ENCODE data around the gene SPATA13. TPM values are rescaled to one million over a fixed set of nuclear protein-coding genes. Genes with fewer than 3 reads are reported as not detected.

SPATA13 gene
- total RNA-seq = 31.0 TPM

DNA sequence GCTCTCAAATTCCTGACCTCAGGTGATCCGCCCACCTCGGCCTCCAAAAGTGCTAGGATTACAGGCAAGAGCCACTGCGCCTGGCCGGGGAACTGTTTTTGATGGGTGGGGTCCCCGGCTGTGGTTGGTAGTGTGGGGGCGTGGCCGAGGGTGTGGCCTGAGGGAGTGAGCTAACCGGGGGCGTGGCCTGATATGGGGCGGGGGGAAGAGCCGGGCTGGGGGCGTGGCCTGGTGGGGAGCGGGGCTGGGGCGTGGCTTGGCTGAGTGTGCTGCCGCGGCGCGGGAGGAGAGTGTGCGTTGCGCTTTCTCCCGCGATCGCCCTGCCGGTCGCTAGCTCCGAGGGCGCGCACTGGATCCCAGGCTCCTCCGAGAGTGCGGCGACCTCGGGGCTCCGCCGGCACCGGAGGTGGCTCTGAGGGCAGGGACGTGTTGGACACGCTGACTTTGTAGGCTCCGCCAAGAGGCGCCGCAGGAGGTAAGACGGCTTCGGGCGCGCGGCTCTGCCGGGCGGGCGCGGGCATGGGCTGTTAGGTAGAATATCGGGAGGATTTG, at the start of gene SPATA13:
Gene SPATA13 (plus strand): TSS at position 263 of the 552 bp plus-strand sequence. CDS start 62,210 bp downstream, outside the sequence.

DNA sequence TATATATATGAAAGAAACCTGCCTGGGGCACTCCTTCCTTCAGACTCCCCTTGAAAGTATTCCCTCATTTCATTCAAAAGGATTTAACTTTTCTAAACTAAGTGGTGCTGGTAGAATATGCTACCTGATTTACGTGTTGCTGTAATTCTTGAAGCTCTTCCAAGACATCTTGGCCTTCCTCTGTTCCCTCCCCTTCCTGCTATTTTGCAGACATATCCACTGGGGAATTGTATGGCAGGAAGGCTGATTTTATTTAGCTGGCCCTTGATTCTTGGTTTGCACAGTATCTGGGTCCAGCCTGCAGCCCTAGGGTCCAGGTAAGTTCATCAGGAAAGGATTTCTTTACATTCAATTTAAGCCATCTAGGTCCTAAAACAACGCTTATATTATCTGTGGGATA, 148.8 kb downstream of the SPATA13 start, which contains the start of gene C1QTNF9:
Gene C1QTNF9 (plus strand): TSS at position 281 of the 400 bp plus-strand sequence. CDS start 6,424 bp downstream, outside the sequence.

Small RNA genes lying within 50 kb of the gene (small RNA-seq; reads per million reads assigned to genes)
- not detected for gene MIR2276 (ENCODE audit: low replicate concordance)

Other genes starting within 250 kb of the SPATA13 start
- not detected for gene C1QTNF9, start 148.9 kb downstream of the SPATA13 start, total RNA-seq